GM18526 (cell line): ENCODE results near the gene UBE4A.

ENCODE experiments used
- POLR2A ChIP-seq: IDR thresholded peaks from 3 replicates; pipeline ENCODE4 v1.6.1; 2011; ENCODE audit not compliant: insufficient read length; ENCODE audit errors: extremely low read depth

UBE4A gene, protein sequence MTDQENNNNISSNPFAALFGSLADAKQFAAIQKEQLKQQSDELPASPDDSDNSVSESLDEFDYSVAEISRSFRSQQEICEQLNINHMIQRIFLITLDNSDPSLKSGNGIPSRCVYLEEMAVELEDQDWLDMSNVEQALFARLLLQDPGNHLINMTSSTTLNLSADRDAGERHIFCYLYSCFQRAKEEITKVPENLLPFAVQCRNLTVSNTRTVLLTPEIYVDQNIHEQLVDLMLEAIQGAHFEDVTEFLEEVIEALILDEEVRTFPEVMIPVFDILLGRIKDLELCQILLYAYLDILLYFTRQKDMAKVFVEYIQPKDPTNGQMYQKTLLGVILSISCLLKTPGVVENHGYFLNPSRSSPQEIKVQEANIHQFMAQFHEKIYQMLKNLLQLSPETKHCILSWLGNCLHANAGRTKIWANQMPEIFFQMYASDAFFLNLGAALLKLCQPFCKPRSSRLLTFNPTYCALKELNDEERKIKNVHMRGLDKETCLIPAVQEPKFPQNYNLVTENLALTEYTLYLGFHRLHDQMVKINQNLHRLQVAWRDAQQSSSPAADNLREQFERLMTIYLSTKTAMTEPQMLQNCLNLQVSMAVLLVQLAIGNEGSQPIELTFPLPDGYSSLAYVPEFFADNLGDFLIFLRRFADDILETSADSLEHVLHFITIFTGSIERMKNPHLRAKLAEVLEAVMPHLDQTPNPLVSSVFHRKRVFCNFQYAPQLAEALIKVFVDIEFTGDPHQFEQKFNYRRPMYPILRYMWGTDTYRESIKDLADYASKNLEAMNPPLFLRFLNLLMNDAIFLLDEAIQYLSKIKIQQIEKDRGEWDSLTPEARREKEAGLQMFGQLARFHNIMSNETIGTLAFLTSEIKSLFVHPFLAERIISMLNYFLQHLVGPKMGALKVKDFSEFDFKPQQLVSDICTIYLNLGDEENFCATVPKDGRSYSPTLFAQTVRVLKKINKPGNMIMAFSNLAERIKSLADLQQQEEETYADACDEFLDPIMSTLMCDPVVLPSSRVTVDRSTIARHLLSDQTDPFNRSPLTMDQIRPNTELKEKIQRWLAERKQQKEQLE

DNA sequence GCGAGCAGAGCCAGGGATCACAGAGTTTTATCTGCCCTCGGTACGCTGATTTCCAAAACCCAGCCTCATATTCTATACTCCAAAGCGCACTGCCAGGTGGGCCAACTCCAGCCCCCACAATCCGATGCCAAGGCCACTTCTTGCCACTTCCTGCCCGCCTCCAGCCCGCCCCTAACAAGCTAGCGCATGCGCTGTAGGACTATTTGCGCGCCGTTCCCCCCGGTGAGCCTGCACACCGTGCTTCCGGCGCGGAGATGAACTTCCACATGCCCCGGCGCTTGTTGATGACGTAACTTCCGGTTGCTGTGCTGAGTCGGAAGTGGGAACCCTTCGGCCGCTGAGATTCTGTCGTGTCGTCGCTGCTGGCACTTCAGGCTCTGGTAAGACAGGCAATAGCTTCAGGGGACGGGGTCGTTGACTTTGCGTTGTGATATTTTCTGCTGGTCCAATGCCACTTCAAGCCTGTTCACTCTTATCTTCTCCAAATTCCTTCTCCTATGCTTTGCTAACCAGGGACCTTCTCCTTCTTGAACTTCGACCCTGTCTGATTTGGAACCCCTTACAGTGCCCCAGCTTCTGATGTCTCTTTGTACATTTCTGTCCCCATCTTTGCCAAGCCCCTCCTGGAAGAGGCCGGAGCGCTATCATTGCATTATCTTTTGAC lies at the start of gene UBE4A:
Gene UBE4A, plus strand, starts transcription at position 306 of the 664 bp plus-strand sequence. CDS start 5,481 bp downstream, outside the sequence.
- peak; percentile 97 for TF ChIP-seq POLR2A

- no peak for TF ChIP-seq POLR2A
These were observed 49.1 kb upstream of the UBE4A start for GRCh38 chr11:118310271-118310670.

DNA sequence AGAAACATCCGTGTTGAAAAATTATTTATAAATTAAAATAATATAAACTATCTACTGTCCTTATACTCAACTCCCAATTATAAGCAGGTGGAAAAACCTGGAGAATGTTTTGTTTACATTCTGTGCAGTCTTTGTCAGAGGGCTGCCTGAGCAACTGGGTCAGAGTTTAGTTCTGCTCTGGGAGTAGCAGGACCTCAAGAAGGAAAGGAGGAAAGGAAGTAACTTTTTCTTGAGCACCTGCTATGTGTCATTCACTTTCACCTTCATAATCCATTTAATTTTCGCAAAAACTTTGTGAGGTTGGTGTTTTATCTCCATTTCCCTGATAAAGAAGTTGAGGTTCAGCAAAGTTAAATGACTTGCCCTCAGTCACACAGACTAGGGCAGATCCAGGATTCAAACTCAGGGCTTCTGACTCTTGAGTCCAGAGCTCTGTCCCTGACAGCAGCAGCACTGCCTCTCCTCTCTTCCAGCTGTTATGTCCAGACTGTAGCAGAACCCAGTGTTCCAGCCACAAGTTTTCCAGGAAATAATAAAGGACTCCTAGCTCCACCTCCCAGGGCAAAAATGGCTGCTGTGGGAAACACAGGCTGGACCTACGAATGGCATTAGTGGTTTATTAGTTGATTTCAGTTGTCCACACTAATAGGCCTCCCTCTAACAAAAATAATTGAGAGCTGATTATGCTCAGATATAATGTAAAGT lies 48.5 kb upstream of the UBE4A start:
- TF ChIP-seq POLR2A = no peak

DNA sequence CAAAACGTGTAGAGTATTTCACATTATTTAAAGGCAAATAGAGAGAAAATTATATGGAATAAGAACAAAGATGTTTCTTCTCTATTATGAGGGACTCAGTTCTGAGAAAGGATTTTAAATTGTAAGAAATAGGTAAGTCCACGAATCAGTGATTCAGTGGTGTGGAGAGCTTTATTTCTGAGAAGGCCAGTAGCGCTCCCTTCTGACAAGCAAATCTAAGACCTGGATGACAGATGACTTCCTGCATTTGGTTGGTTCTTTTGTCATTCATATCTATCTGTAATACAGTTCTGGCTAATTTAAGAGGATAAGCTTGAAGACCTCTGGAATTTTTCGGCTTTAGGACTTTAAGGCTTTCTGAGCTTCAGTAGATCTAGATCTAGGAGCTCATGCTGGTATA lies 47.9 kb upstream of the UBE4A start:
- TF ChIP-seq POLR2A = no peak

GRCh38 chr11:118312328-118312727 lies 47.1 kb upstream of the UBE4A start:
- TF ChIP-seq POLR2A = no peak

- TF ChIP-seq POLR2A = no peak
These were observed 46.2 kb upstream of the UBE4A start for GRCh38 chr11:118313242-118313641.

DNA sequence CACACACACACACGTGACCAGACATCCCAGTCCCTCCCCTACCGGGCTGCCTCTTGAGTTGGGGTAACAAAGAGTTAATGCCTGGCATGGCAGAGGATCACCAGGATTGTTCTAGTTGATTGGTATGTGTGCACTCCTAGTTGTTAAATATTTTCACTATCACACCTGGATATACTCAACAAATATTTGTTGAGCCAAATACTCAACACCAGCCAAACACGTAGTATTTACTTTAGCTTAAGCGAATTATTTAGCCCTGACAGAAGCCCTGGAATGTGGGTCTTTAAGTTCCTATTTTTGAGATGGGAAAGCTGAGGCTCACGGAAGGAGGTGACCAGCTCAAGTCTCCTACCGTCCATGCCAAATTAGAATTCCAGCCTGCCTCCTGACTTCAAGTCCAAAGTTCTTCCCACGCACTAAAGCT lies 44.4 kb upstream of the UBE4A start:
- no peak for TF ChIP-seq POLR2A

- no peak for TF ChIP-seq POLR2A
These were observed 41.3 kb upstream of the UBE4A start for GRCh38 chr11:118318124-118318523.

- TF ChIP-seq POLR2A = no peak
These were observed 40.6 kb upstream of the UBE4A start for GRCh38 chr11:118318581-118319336.

- no peak for TF ChIP-seq POLR2A
These were observed 40.1 kb upstream of the UBE4A start for GRCh38 chr11:118319337-118319707.

- TF ChIP-seq POLR2A = no peak
These were observed 38.9 kb upstream of the UBE4A start for GRCh38 chr11:118320515-118320914.

DNA sequence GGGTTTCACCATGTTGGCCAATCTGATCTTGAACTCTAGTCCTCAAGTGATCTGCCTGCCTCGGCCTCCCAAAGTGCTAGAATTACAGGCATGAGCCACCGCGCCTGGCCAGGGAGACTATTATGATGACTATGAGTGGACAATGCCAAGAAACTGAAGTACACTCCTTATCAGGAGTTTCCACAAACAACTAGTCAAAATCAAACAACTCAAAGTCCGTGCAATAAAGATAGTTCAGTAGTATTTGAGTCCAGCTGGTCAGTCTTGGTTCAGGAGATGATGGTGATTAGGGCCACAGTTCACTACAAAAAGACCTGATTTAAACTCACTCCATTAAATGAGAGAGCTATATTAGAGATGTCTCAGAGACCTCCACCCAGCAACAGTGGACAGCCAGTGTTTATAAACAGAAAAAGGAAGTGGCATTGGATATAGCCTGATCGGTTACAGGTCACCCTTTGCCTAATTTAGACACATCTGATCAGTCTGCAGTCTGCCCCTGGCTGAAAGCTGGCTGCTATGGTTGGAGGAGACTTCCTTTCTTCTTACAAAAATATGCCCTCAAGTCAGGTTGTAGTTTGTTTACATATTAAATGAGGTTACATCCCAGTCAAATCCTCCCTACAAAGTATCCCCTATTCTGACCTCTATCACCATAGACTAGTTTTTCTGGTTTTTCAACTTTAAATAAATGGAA lies 37.9 kb upstream of the UBE4A start:
- no peak for TF ChIP-seq POLR2A

DNA sequence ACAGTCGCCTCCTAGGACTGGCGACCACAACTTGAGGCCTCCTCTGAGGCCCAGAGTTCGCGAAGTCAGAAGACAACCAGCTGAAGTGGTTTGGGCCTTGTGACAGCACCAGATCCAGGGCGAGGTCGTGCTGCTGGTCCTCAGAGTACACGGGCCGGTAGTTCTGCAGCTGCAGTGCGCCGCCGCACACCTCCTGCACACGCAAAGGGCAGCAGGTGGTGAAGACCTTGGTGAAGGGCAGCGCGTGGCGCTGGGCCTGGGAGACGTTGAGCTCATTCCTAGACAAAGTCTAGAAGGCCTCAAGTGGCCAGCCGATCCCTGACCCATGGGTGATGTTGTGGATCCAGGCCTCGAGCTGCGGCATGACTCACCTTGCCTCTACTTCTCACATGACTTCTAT lies 36.7 kb upstream of the UBE4A start:
- no peak for TF ChIP-seq POLR2A

GRCh38 chr11:118325283-118325682 lies 34.1 kb upstream of the UBE4A start:
- TF ChIP-seq POLR2A = no peak

DNA sequence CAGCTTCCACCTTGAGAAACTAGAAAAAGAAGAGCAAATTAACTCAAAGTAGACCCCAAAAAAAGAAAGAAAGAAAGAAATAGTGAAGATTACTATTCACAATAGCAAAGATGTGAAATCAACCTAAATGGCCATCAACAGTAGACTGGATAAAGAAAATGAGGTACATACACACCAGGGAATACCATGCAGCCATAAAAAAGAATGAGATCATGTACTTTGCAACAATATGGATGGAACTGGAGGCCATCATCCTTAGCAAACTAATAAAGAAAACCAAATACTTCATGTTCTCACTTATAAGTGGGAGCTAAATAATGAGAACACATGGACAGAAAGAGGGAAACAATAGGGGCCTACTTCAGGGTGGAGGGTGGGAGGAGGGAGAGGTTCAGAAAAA lies 30.7 kb upstream of the UBE4A start:
- TF ChIP-seq POLR2A = no peak
